ENCODE results near the gene PARP8.
"Not testable (repeated sequence)": the region's sequence is repeated elsewhere in the genome, so short reads cannot be mapped to it uniquely, and the experiment has no call there.

PARP8 gene

GRCh38 chr5:50666261-50667022 lies at the start of gene PARP8:
Gene PARP8 (plus strand): TSS chr5:50666637. CDS start chr5:50667096, 459 bp downstream.
- DNase-seq, result peak; percentile 43

- no peak for DNase-seq
These were observed 42.8 kb upstream of the PARP8 start for GRCh38 chr5:50623666-50624065.

GRCh38 chr5:50634866-50635265 lies 31.6 kb upstream of the PARP8 start:
- not testable (repeated sequence) for DNase-seq

- DNase-seq, result not testable (repeated sequence)
These were observed 28.9 kb upstream of the PARP8 start for GRCh38 chr5:50637576-50637975.

- DNase-seq, result no peak
These were observed 19.8 kb upstream of the PARP8 start for GRCh38 chr5:50646591-50646990.

- no peak for DNase-seq
These were observed 18.7 kb upstream of the PARP8 start for GRCh38 chr5:50647726-50648125.

- no peak for DNase-seq
These were observed 12.5 kb upstream of the PARP8 start for GRCh38 chr5:50653946-50654345.

GRCh38 chr5:50655067-50655809 lies 11.2 kb upstream of the PARP8 start:
- no peak for DNase-seq

GRCh38 chr5:50655810-50656205 lies 10.6 kb upstream of the PARP8 start:
- DNase-seq, result no peak

GRCh38 chr5:50657044-50657443 lies 9.4 kb upstream of the PARP8 start:
- no peak for DNase-seq

- DNase-seq, result no peak
These were observed 8.2 kb upstream of the PARP8 start for GRCh38 chr5:50658246-50658645.

GRCh38 chr5:50663636-50664035 lies 2.8 kb upstream of the PARP8 start:
- no peak for DNase-seq

- no peak for DNase-seq
These were observed 1.3 kb upstream of the PARP8 start for GRCh38 chr5:50665091-50665490.

- DNase-seq, result peak; percentile 28
These were observed 655 bp upstream of the PARP8 start for GRCh38 chr5:50665761-50666202.

- peak; percentile 61 for DNase-seq
These were observed 701 bp downstream of the PARP8 start for GRCh38 chr5:50667023-50667652.

- peak; percentile 87 for DNase-seq
These were observed 1.5 kb downstream of the PARP8 start for GRCh38 chr5:50667653-50668595.

- DNase-seq, result not testable (repeated sequence)
These were observed 2.2 kb downstream of the PARP8 start for GRCh38 chr5:50668636-50669035.

GRCh38 chr5:50672663-50673062 lies 6.2 kb downstream of the PARP8 start:
- no peak for DNase-seq

GRCh38 chr5:50673444-50673843 lies 7.0 kb downstream of the PARP8 start:
- DNase-seq, result not testable (repeated sequence)

- no peak for DNase-seq
These were observed 8.9 kb downstream of the PARP8 start for GRCh38 chr5:50675385-50675784.

- DNase-seq, result not testable (repeated sequence)
These were observed 13.1 kb downstream of the PARP8 start for GRCh38 chr5:50679554-50679953.

GRCh38 chr5:50684721-50685120 lies 18.3 kb downstream of the PARP8 start:
- no peak for DNase-seq

- DNase-seq, result no peak
These were observed 21.1 kb downstream of the PARP8 start for GRCh38 chr5:50687548-50687947.

Measured in activated naive CD4-positive, alpha-beta T cell treated with anti-CD3 and anti-CD28 coated beads, Interleukin-2, amount 50 U/mL, for 16 hours (primary cell).